PC-3 (cell line): ENCODE data around the gene CROCC.

Experiments used
- EZH2 ChIP-seq: fragments of 300-600 bp; sonication (generic); IDR thresholded peaks from one replicate; pipeline ENCODE4 v1.6.1; 2017; ENCODE audit warnings: antibody characterized with exemption, mild to moderate bottlenecking, low read length; ENCODE audit not compliant: unreplicated experiment
- EZH2phosphoT487 ChIP-seq: fragments of 300-600 bp; sonication (generic); IDR thresholded peaks from 2 replicates; pipeline ENCODE4 v1.6.1; 2018; ENCODE audit warnings: mild to moderate bottlenecking, antibody characterized with exemption, low read length, borderline replicate concordance
- TF ChIP-seq, protein P1 (sequence below): fragments of 300-600 bp; sonication (generic); conservative IDR thresholded peaks from 2 replicates; pipeline ENCODE4 v1.5.1; 2017; ENCODE audit warnings: antibody characterized with exemption, low read depth, mild to moderate bottlenecking, low read length

GRCh38 chr1:16918371-16918770 lies 3.4 kb upstream of the CROCC start:
- TF ChIP-seq EZH2 = no peak
- TF ChIP-seq, protein P1, sequence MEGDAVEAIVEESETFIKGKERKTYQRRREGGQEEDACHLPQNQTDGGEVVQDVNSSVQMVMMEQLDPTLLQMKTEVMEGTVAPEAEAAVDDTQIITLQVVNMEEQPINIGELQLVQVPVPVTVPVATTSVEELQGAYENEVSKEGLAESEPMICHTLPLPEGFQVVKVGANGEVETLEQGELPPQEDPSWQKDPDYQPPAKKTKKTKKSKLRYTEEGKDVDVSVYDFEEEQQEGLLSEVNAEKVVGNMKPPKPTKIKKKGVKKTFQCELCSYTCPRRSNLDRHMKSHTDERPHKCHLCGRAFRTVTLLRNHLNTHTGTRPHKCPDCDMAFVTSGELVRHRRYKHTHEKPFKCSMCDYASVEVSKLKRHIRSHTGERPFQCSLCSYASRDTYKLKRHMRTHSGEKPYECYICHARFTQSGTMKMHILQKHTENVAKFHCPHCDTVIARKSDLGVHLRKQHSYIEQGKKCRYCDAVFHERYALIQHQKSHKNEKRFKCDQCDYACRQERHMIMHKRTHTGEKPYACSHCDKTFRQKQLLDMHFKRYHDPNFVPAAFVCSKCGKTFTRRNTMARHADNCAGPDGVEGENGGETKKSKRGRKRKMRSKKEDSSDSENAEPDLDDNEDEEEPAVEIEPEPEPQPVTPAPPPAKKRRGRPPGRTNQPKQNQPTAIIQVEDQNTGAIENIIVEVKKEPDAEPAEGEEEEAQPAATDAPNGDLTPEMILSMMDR = no peak
- no peak for TF ChIP-seq EZH2phosphoT487
